GM12878 (cell line): ENCODE data around the gene PSORS1C2. TPM values are rescaled to one million over a fixed set of nuclear protein-coding genes. Genes with fewer than 3 reads are reported as not detected.

Source experiments
- ATAC-seq: fragments of 200-7000 bp; cut with Tn5 transposase; 3 replicates; pipeline ENCODE4 v1.9.1; 2020; ENCODE audit warnings: mild to moderate bottlenecking, moderate library complexity
- BruUV-seq: library from RNA; stranded (reverse); fragments of 400-500 nt; replicated peaks from 2 replicates; lab custom pipeline; 2021; lab: Mats Ljungman, UMichigan
- CTCF ChIA-PET: fragments of 300-600 bp; sonication (Branson Sonifier 250); formaldehyde crosslinking; extraction: SDS; loops from one replicate; lab custom pipeline; 2021; ENCODE audit warnings: inconsistent platforms; lab: Yijun Ruan, JAX
- POLR2A ChIA-PET: fragments of 350-600 bp; formaldehyde crosslinking; extraction: SDS; loops from one replicate; lab custom pipeline; 2021; ENCODE audit warnings: inconsistent platforms; lab: Charles Lee
- RAD21 ChIA-PET: fragments of 300-600 bp; sonication (Branson Sonifier 250); formaldehyde crosslinking; loops from one replicate; lab custom pipeline; 2023; ENCODE audit warnings: antibody characterized with exemption; ENCODE audit not compliant: unreplicated experiment; lab: Charles Lee
- SMC1A ChIA-PET: fragments of 300-600 bp; sonication (Branson Sonifier 250); formaldehyde crosslinking; loops from one replicate; lab custom pipeline; 2023; ENCODE audit not compliant: unreplicated experiment, uncharacterized antibody; lab: Charles Lee
- DNase-seq: peaks from one replicate; pipeline ENCODE4 v3.0.0-alpha.2; 2011; ENCODE audit warnings: low read depth, low spot score
- FAIRE-seq: peaks from 3 replicates; lab custom pipeline; 2011; peaks lifted over from hg19 to GRCh38; lab: Jason Lieb, UNC
- H2AFZ ChIP-seq: 2 replicates; pipeline ENCODE4 v1.6.0; 2011; ENCODE audit warnings: low read depth, low read length, control low read depth; ENCODE audit not compliant: control insufficient read depth
- H3K27ac ChIP-seq: 2 replicates; pipeline ENCODE4 v1.5.1; 2011; ENCODE audit warnings: control low read depth; ENCODE audit not compliant: control insufficient read depth, insufficient read depth
- H3K27me3 ChIP-seq, 2 experiments: replicated peaks in 1 of 2; 2 replicates each; pipeline versions ENCODE4 v1.6.0 to v1.6.1; 2011; ENCODE audit warnings: low read length in 1 of 2; ENCODE audit not compliant: control insufficient read depth in 2 of 2, insufficient read depth in 2 of 2
- H3K36me3 ChIP-seq, 2 experiments: 2 replicates each; pipeline ENCODE4 v1.5.1; 2011; ENCODE audit warnings: low read length in 1 of 2; ENCODE audit not compliant: control insufficient read depth in 2 of 2, insufficient read depth in 2 of 2
- H3K4me1 ChIP-seq: 2 replicates; pipeline ENCODE4 v1.6.1; 2011; ENCODE audit warnings: mild to moderate bottlenecking, low read length, moderate library complexity, mixed read lengths; ENCODE audit not compliant: control insufficient read depth, insufficient read depth
- H3K4me2 ChIP-seq: 2 replicates; pipeline ENCODE4 v1.6.0; 2011; ENCODE audit warnings: control low read depth; ENCODE audit not compliant: control insufficient read depth, insufficient read depth
- H3K4me3 ChIP-seq: fragments of 200-600 bp; sonication (generic); 2 replicates; pipeline ENCODE4 v1.5.1; 2016
- H3K79me2 ChIP-seq: 2 replicates; pipeline ENCODE4 v1.6.0; 2011; ENCODE audit warnings: low read length; ENCODE audit not compliant: control insufficient read depth, insufficient read depth
- H3K9ac ChIP-seq: 2 replicates; pipeline ENCODE4 v1.8.0; 2011; ENCODE audit warnings: low read length, control low read depth, mixed read lengths; ENCODE audit not compliant: control insufficient read depth, insufficient read depth
- H3K9me3 ChIP-seq: replicated peaks from 3 replicates; pipeline ENCODE4 v1.5.1; 2011; ENCODE audit warnings: mild to moderate bottlenecking, low read length; ENCODE audit not compliant: control insufficient read depth, insufficient read depth
- H4K20me1 ChIP-seq: 2 replicates; pipeline ENCODE4 v1.6.0; 2011; ENCODE audit not compliant: control insufficient read depth, insufficient read depth
- KLF5 ChIP-seq: fragments of 450-650 bp; IDR thresholded peaks from 2 replicates; pipeline ENCODE4 v1.6.1; 2014; ENCODE audit warnings: mild to moderate bottlenecking; ENCODE audit not compliant: partially characterized antibody
- NRF1 ChIP-seq: conservative IDR thresholded peaks from 2 replicates; pipeline ENCODE4 v1.6.1; 2011; ENCODE audit warnings: mild to moderate bottlenecking, low read depth, low read length, improper control_type of control experiment
- ZBTB4 ChIP-seq: fragments of 450-650 bp; formaldehyde crosslinking; IDR thresholded peaks from 2 replicates; pipeline ENCODE4 v1.4.0; 2022; ENCODE audit warnings: mild to moderate bottlenecking, moderate library complexity
- WGBS: methylation state at CpG from one replicate; pipeline ENCODE4 v1.1.6; 2016; ENCODE audit warnings: low lambda C conversion rate; ENCODE audit not compliant: insufficient replicate concordance, insufficient coverage; ENCODE audit errors: missing lambda C conversion rate; 5-methylcytosine and 5-hydroxymethylcytosine counted together
- in situ Hi-C: fragments of 300-500 bp; cut with MboI; formaldehyde crosslinking; loops from 9 replicates; pipeline ENCODE4 v1.14.3; 2018; ENCODE audit warnings: mixed read lengths
- intact Hi-C: fragments of 100-400 bp; cut with micrococcal nuclease; formaldehyde crosslinking; loops from one replicate; pipeline ENCODE4 v1.14.2; 2022; ENCODE audit not compliant: unreplicated experiment
- polyA plus RNA-seq, 11 experiments: library from polyadenylated mRNA; depleted of rRNA in 4 of 11; unstranded in 6 of 11; stranded (reverse) in 5 of 11; fragments of >200 nt; fragmentation: Nextera tagmentation in 4 of 11; fragmentation: Illumina TruSeq in 1 of 11; extraction: Ambion mirVana in 4 of 11; extraction: Trizol in 1 of 11; gene quantifications; 1 replicate in 1 of 11; 2 replicates in 10 of 11; pipeline versions ENCODE4 v1.2.1 to v1.2.3, GENCODE V29; 2011 to 2016; ENCODE audit warnings: inconsistent platforms in 2 of 11, missing spikeins in 2 of 11, low read depth in 1 of 11
- total RNA-seq, 4 experiments: library from RNA; depleted of rRNA in 3 of 4; stranded (reverse); fragments of >200 nt in 3 of 4; fragmentation: Illumina TruSeq in 1 of 4; extraction: Trizol in 1 of 4; gene quantifications; 2 replicates each; pipeline versions ENCODE4 v1.2.1 to v1.2.3, GENCODE V29; 2013 to 2021

Gene PSORS1C2
- total and polyA plus RNA-seq, 10 of the 15 experiments (the other 5 are each of a cell fraction or from before 2014, with no cell fraction given): not detected

GRCh38 chr6:31091680-31092079, 47.2 kb downstream of the PSORS1C2 start:
- BruUV-seq: no TSS peak
- no peak overlapping the region for H2AFZ ChIP-seq
- CTCF ChIA-PET: interaction anchor here (1.3 to 4.6 kb wide), 5 partner anchors 12 to 176 kb away, joined by 3 to 30 read pairs (median 6); partner anchors contain the start of gene PSORS1C1

More at GRCh38 chr6:31091680-31092079, 47.2 kb downstream of the PSORS1C2 start:
- Histone ChIP-seq H3K9me3 (no peaks in the 10 kb centered on the region), H3K4me1 (no peaks in the 10 kb centered on the region), H3K36me3 (no peaks in the 10 kb centered on the region), H3K27ac (no peak overlapping the region), H3K4me3 (no peak overlapping the region), H3K4me2 (no peak overlapping the region), H3K27me3 (no peaks in the 10 kb centered on the region; a peak in 1 of 4 replicates), H4K20me1 (no peaks in the 10 kb centered on the region)
- ChIA-PET POLR2A (interaction anchor here (1.5 kb wide), 1 partner anchor 35 kb away, joined by 4 read pairs; no protein-coding TSS in a partner anchor), SMC1A (interaction anchor here (0.7 to 1.6 kb wide), 3 partner anchors 8 to 264 kb away, joined by 3 to 5 read pairs (median 3); no protein-coding TSS in a partner anchor), RAD21 (interaction anchor here (1.0 to 1.7 kb wide), 2 partner anchors 10 to 176 kb away, joined by 3 to 5 read pairs; no protein-coding TSS in a partner anchor)
- intact Hi-C loops (no loop called here), in situ Hi-C loops (loop anchor here (10.0 kb wide), 1 partner anchor 627 kb away; no protein-coding TSS in a partner anchor)
- no peak for FAIRE-seq
- no peak for DNase-seq
- no peak for ATAC-seq
- WGBS: 15% methylated on average over 3 of the region's 3 CpGs
- TF ChIP-seq NRF1 (no peak), ZBTB4 (CRISPR knock-in tag) (no peak), KLF5 (no peak)
- TF ChIP-seq, all 136 proteins: peak for 0
- H3K9ac ChIP-seq: no peak overlapping the region
- no peaks in the 10 kb centered on the region for H3K79me2 ChIP-seq
